T-cell (primary cell): ENCODE results near the gene CRISP2. TPM values are rescaled to one million over a fixed set of nuclear protein-coding genes. Genes with fewer than 3 reads are reported as not detected.
"Not testable (repeated sequence)": the region's sequence is repeated elsewhere in the genome, so short reads cannot be mapped to it uniquely, and the experiment has no call there.

Source experiments
- ATAC-seq, 4 experiments: fragments of 200-7000 bp in 3 of 4; fragments of 150-1000 bp in 1 of 4; cut with Tn5 transposase; replicated peaks in 1 of 4; 1 replicate in 3 of 4; 2 replicates in 1 of 4; pipeline ENCODE4 v1.10.0; 2021; ENCODE audit warnings: moderate library complexity in 3 of 4, mild to moderate bottlenecking in 2 of 4, moderate number of reproducible peaks in 1 of 4
- CTCF ChIA-PET, 2 donors: fragments of 300-600 bp; sonication (Branson Sonifier 250); formaldehyde crosslinking; loops; one replicate each; lab custom pipeline; 2022; ENCODE audit warnings: antibody characterized with exemption in 2 of 2; lab: Charles Lee
- POLR2A ChIA-PET, 2 donors: fragments of 300-600 bp; sonication (Branson Sonifier 250); formaldehyde crosslinking; loops; one replicate each; lab custom pipeline; 2022; ENCODE audit warnings: antibody characterized with exemption in 2 of 2; lab: Charles Lee
- DNase-seq, 35 experiments: peaks; one replicate each; pipeline versions ENCODE4 v3.0.0 to v3.0.0-alpha.2; 2013 to 2023
- H3K27ac ChIP-seq: one replicate; pipeline ENCODE4 v1.5.1; 2013; ENCODE audit warnings: low read length
- H3K27me3 ChIP-seq, 2 experiments: replicated peaks in 1 of 2; 1 replicate in 1 of 2; 2 replicates in 1 of 2; pipeline versions ENCODE4 v1.6.1 to v1.7.0; 2013; ENCODE audit warnings: low read length in 1 of 2, mixed read lengths in 1 of 2; ENCODE audit not compliant: control insufficient read depth in 2 of 2, insufficient read depth in 2 of 2; ENCODE audit errors: extremely low read depth in 1 of 2
- H3K36me3 ChIP-seq, 2 donors: 1 replicate in 1 of 2; 2 replicates in 1 of 2; pipeline versions ENCODE4 v1.6.1 to v1.7.0; 2013; ENCODE audit warnings: low read length in 1 of 2; ENCODE audit not compliant: control insufficient read depth in 2 of 2, insufficient read depth in 1 of 2; ENCODE audit errors: extremely low read depth in 1 of 2
- H3K4me1 ChIP-seq, 2 experiments: 1 replicate in 1 of 2; 2 replicates in 1 of 2; pipeline versions ENCODE4 v1.6.1 to v1.7.0; 2013; ENCODE audit warnings: low read length in 2 of 2, mixed read lengths in 1 of 2; ENCODE audit not compliant: insufficient read depth in 2 of 2, control insufficient read depth in 1 of 2; ENCODE audit errors: extremely low read depth in 1 of 2
- H3K4me3 ChIP-seq, 2 donors: 1 replicate in 1 of 2; 2 replicates in 1 of 2; pipeline versions ENCODE4 v1.5.1 to v1.7.0; 2013; ENCODE audit warnings: mild to moderate bottlenecking in 2 of 2, low read length in 1 of 2, moderate library complexity in 1 of 2; ENCODE audit not compliant: control insufficient read depth in 1 of 2; ENCODE audit errors: extremely low read depth in 1 of 2
- H3K9me3 ChIP-seq: 2 replicates; pipeline ENCODE4 v1.7.0; 2013
- H3K27ac Mint-ChIP-seq, 2 donors: one replicate each; pipeline ENCODE4 v1.8.0; 2020 to 2021; ENCODE audit warnings: mild to moderate bottlenecking in 2 of 2, mixed read lengths in 2 of 2
- H3K27me3 Mint-ChIP-seq, 2 donors: one replicate each; pipeline ENCODE4 v1.8.0; 2021 to 2022; ENCODE audit warnings: mixed read lengths in 2 of 2
- H3K36me3 Mint-ChIP-seq: one replicate; pipeline ENCODE4 v1.8.0; 2021; ENCODE audit warnings: mixed read lengths
- H3K4me1 Mint-ChIP-seq, 3 donors: one replicate each; pipeline ENCODE4 v1.8.0; 2020 to 2022; ENCODE audit warnings: mixed read lengths in 3 of 3, mild to moderate bottlenecking in 1 of 3
- H3K4me3 Mint-ChIP-seq, 3 donors: one replicate each; pipeline ENCODE4 v1.8.0; 2020 to 2022; ENCODE audit warnings: mild to moderate bottlenecking in 3 of 3, mixed read lengths in 3 of 3, moderate library complexity in 3 of 3
- H3K9me3 Mint-ChIP-seq, 3 donors: one replicate each; pipeline ENCODE4 v1.8.0; 2020 to 2022; ENCODE audit warnings: mixed read lengths in 3 of 3
- WGBS: methylation state at CpG from one replicate; pipeline ENCODE4 v1.1.5; 2013; ENCODE audit warnings: missing lambda C conversion rate; ENCODE audit not compliant: insufficient coverage; 5-methylcytosine and 5-hydroxymethylcytosine counted together
- total RNA-seq, 35 experiments: library from RNA in 6 of 35; stranded (reverse) in 6 of 35; fragments of 120-200 nt in 1 of 35; gene quantifications; one replicate each; pipeline versions ENCODE4 v1.2.1 to v1.2.4 and lab custom pipeline; 2013 to 2026

The CRISP2 gene
- total RNA-seq, 5 donors from 2014 or later (not counting 1 experiment from before 2014, with no cell fraction given): not detected

GRCh38 chr6:49730251-49730650 is 16.9 kb upstream of the CRISP2 start:
- no peak for ATAC-seq
- no peak overlapping the region for H3K27ac Mint-ChIP-seq
- no peaks in the 10 kb centered on the region for H3K9me3 ChIP-seq
- H3K27me3 Mint-ChIP-seq: no peaks in the 10 kb centered on the region
- CTCF ChIA-PET: no interaction called here
- no peaks in the 10 kb centered on the region for H3K4me1 Mint-ChIP-seq
- H3K4me3 ChIP-seq: no peak overlapping the region
- no peaks in the 10 kb centered on the region for H3K27me3 ChIP-seq
- no peaks in the 10 kb centered on the region for H3K36me3 ChIP-seq
- DNase-seq: no peak
- POLR2A ChIA-PET: no interaction called here
- no peaks in the 10 kb centered on the region for H3K36me3 Mint-ChIP-seq
- H3K27ac ChIP-seq: no peak overlapping the region
- no peaks in the 10 kb centered on the region for H3K4me1 ChIP-seq
- no peak overlapping the region for H3K4me3 Mint-ChIP-seq
- H3K9me3 Mint-ChIP-seq: peaks cover 5 to 7% (median 7%) of the 10 kb centered on the region in 3 donors

GRCh38 chr6:49723917-49724316 is 10.6 kb upstream of the CRISP2 start:
- POLR2A ChIA-PET, H3K27ac ChIP-seq, H3K27me3 Mint-ChIP-seq, CTCF ChIA-PET, H3K9me3 ChIP-seq, H3K27me3 ChIP-seq, H3K4me1 Mint-ChIP-seq, H3K4me1 ChIP-seq, ATAC-seq, H3K4me3 ChIP-seq, DNase-seq, H3K4me3 Mint-ChIP-seq, H3K36me3 ChIP-seq, H3K36me3 Mint-ChIP-seq, H3K27ac Mint-ChIP-seq: not testable (repeated sequence)
- H3K9me3 Mint-ChIP-seq: peaks cover 12 to 16% (median 12%) of the 10 kb centered on the region in 3 donors
- no CpG with 5 or more reads among the region's 4 CpGs for WGBS

- no CpG with 5 or more reads among the region's 2 CpGs for WGBS
Observed at GRCh38 chr6:49721297-49721696, 8.0 kb upstream of the CRISP2 start.

GRCh38 chr6:49720372-49720771 is 7.0 kb upstream of the CRISP2 start:
- ATAC-seq: no peak
- Histone ChIP-seq H3K36me3 (no peaks in the 10 kb centered on the region), H3K9me3 (no peaks in the 10 kb centered on the region), H3K4me3 (no peak overlapping the region), H3K27me3 (no peaks in the 10 kb centered on the region), H3K27ac (no peak overlapping the region), H3K4me1 (no peaks in the 10 kb centered on the region)
- Mint-ChIP-seq H3K36me3 (no peaks in the 10 kb centered on the region), H3K4me1 (no peaks in the 10 kb centered on the region), H3K27me3 (no peaks in the 10 kb centered on the region), H3K4me3 (no peak overlapping the region), H3K27ac (no peak overlapping the region), H3K9me3 (peaks cover 7 to 13% (median 9%) of the 10 kb centered on the region in 3 donors)
- no peak for DNase-seq
- CTCF ChIA-PET: no interaction called here
- POLR2A ChIA-PET: interaction anchor here in 1 of 2 donors (0.7 kb wide), 1 partner anchor 46 kb away, joined by 14 read pairs; no protein-coding TSS in a partner anchor
- 88% methylated on average over 3 of the region's 7 CpGs for WGBS

More at GRCh38 chr6:49721297-49721696, 8.0 kb upstream of the CRISP2 start:
- H3K36me3 ChIP-seq: no peaks in the 10 kb centered on the region
- H3K27me3 ChIP-seq: no peaks in the 10 kb centered on the region
- DNase-seq: no peak
- no peaks in the 10 kb centered on the region for H3K4me1 ChIP-seq
- H3K27ac Mint-ChIP-seq: no peak overlapping the region
- POLR2A ChIA-PET: no interaction called here
- H3K4me3 ChIP-seq: no peak overlapping the region
- H3K9me3 Mint-ChIP-seq: peaks cover 12 to 17% (median 12%) of the 10 kb centered on the region in 3 donors
- no peaks in the 10 kb centered on the region for H3K4me1 Mint-ChIP-seq
- H3K36me3 Mint-ChIP-seq: no peaks in the 10 kb centered on the region
- CTCF ChIA-PET: no interaction called here
- H3K27me3 Mint-ChIP-seq: no peaks in the 10 kb centered on the region
- H3K4me3 Mint-ChIP-seq: no peak overlapping the region
- H3K27ac ChIP-seq: no peak overlapping the region
- no peak for ATAC-seq
- no peaks in the 10 kb centered on the region for H3K9me3 ChIP-seq

- Histone ChIP-seq H3K27me3 (no peaks in the 10 kb centered on the region), H3K4me3 (no peak overlapping the region), H3K9me3 (no peaks in the 10 kb centered on the region), H3K4me1 (no peaks in the 10 kb centered on the region), H3K36me3 (no peaks in the 10 kb centered on the region), H3K27ac (no peak overlapping the region)
- ATAC-seq: no peak
- Mint-ChIP-seq H3K36me3 (no peaks in the 10 kb centered on the region), H3K4me1 (no peaks in the 10 kb centered on the region), H3K27me3 (no peaks in the 10 kb centered on the region), H3K9me3 (peaks cover 10 to 12% (median 11%) of the 10 kb centered on the region in 3 donors), H3K27ac (no peak overlapping the region), H3K4me3 (no peak overlapping the region)
- CTCF ChIA-PET: no interaction called here
- POLR2A ChIA-PET: no interaction called here
- no peak for DNase-seq
Observed at GRCh38 chr6:49698478-49698877, 14.9 kb downstream of the CRISP2 start.

- Histone ChIP-seq H3K27ac (no peak overlapping the region), H3K36me3 (no peaks in the 10 kb centered on the region), H3K9me3 (no peaks in the 10 kb centered on the region), H3K4me1 (no peaks in the 10 kb centered on the region), H3K4me3 (no peak overlapping the region), H3K27me3 (no peaks in the 10 kb centered on the region)
- ChIA-PET CTCF (no interaction called here), POLR2A (no interaction called here)
- Mint-ChIP-seq H3K27ac (no peak overlapping the region), H3K36me3 (no peaks in the 10 kb centered on the region), H3K4me3 (no peak overlapping the region), H3K27me3 (no peaks in the 10 kb centered on the region), H3K4me1 (no peaks in the 10 kb centered on the region), H3K9me3 (peaks cover 6 to 28% (median 13%) of the 10 kb centered on the region in 3 donors)
- ATAC-seq (no peak), DNase-seq (no peak)
- no CpG with 5 or more reads among the region's 1 CpG for WGBS
Observed at GRCh38 chr6:49693512-49693911, 19.8 kb downstream of the CRISP2 start.

- Histone ChIP-seq H3K4me3 (no peak overlapping the region), H3K9me3 (no peaks in the 10 kb centered on the region), H3K27me3 (no peaks in the 10 kb centered on the region), H3K27ac (no peak overlapping the region), H3K36me3 (no peaks in the 10 kb centered on the region), H3K4me1 (no peaks in the 10 kb centered on the region)
- Mint-ChIP-seq H3K36me3 (no peaks in the 10 kb centered on the region), H3K4me1 (no peaks in the 10 kb centered on the region), H3K27ac (no peak overlapping the region), H3K4me3 (no peak overlapping the region), H3K27me3 (no peaks in the 10 kb centered on the region), H3K9me3 (peaks cover 6 to 28% (median 13%) of the 10 kb centered on the region in 3 donors)
- DNase-seq: no peak
- CTCF ChIA-PET: no interaction called here
- 86% methylated on average over 1 of the region's 2 CpGs for WGBS
- ATAC-seq: no peak
- POLR2A ChIA-PET: no interaction called here
Observed at GRCh38 chr6:49692534-49692933, 20.8 kb downstream of the CRISP2 start.
